SK-N-DZ (cell line): ENCODE results near the gene MAP3K9. TPM values are rescaled to one million over a fixed set of nuclear protein-coding genes. Genes with fewer than 3 reads are reported as not detected.
"Not testable (repeated sequence)": the region's sequence is repeated elsewhere in the genome, so short reads cannot be mapped to it uniquely, and the experiment has no call there.

ENCODE experiments used
- DNase-seq: peaks from one replicate; pipeline ENCODE4 v3.0.0-alpha.2; 2015; ENCODE audit warnings: low spot score
- polyA plus RNA-seq, 2 experiments: library from polyadenylated mRNA; depleted of rRNA; stranded (reverse); fragments of >200 nt; gene quantifications; 2 replicates each; pipeline ENCODE4 v1.2.3, GENCODE V29; 2014

MAP3K9 gene
- polyA plus RNA-seq (2014; cell fraction: cytosol; rRNA removed) = 2.8 and 3.1 TPM in 2 replicates
- polyA plus RNA-seq (2014; cell fraction: nucleus; rRNA removed) = 3.0 and 3.1 TPM in 2 replicates

GRCh38 chr14:70809225-70810219, at the start of gene MAP3K9:
TSS of gene MAP3K9 (minus strand) at chr14:70809513. CDS start at chr14:70809171, 342 bp downstream.
- DNase-seq = peak; percentile 97

DNA sequence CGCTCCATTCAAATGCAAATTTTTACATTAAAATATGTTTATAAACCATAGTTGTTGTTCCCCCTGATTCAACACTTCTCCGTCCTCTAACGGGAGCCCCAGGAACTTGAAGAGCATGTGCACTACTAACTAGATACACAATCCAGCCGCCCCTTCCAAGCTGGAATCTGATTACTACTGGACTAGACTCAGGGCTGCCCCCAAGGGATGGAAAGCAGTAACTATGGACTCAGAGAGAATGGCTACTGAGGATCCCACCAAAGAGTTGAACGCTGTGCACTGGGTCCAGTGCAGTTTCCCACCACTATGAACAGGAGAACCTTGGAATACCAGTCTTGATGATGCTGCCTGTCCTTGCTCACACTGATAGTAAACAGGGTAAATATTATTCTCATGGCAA, 49.3 kb upstream of the MAP3K9 start:
- no peak for DNase-seq

- no peak for DNase-seq
Observed at GRCh38 chr14:70857496-70857890, 48.2 kb upstream of the MAP3K9 start.

DNA sequence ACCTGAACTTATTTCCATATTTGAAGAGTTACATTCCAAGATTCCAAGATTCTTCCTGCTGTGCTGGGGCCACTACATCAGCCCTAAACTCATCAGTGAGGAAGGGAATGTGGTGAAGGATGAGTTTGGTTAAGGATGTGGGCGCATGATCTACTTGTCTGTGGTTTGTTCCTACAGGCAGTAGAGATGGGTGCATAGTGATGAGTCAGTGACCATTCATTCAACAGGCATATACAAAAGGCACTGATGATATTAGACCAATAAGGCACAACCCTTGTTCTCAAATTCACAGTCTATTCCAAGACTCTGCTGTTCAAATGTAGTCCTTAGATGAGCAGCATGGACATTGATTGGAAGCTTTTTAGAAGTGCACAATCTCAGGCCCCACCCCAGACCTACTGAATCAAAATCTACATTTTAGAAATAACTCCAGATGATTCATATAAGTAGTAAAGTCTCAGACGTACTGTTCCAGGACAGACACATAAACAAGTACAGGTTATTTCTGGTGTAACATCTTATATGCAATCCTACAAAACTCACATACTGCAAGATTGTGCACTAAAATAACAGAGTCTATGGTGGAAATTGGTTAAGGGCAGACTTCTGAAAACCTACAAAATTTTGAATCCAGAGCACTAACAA, 47.7 kb upstream of the MAP3K9 start:
- DNase-seq = no peak

DNA sequence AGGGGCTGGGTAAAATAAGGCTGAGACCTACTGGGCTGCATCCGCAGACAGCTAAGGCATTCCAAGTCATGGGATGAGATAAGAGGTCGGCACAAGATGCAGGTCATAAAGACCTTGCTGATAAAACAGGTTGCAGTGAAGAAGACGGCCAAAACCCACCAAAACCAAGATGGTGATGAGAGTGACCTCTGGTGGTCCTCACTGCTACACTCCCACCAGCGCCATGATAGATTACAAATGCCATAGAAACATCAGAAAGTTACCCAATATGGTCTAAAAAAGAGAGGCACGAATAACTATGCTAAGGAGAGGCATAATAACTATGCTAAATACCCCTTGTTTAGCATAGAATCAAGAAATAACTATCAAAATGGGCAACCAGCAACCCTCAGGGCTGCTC, 46.2 kb upstream of the MAP3K9 start:
- DNase-seq = no peak

- not testable (repeated sequence) for DNase-seq
Observed at GRCh38 chr14:70853658-70854057, 44.3 kb upstream of the MAP3K9 start.

DNA sequence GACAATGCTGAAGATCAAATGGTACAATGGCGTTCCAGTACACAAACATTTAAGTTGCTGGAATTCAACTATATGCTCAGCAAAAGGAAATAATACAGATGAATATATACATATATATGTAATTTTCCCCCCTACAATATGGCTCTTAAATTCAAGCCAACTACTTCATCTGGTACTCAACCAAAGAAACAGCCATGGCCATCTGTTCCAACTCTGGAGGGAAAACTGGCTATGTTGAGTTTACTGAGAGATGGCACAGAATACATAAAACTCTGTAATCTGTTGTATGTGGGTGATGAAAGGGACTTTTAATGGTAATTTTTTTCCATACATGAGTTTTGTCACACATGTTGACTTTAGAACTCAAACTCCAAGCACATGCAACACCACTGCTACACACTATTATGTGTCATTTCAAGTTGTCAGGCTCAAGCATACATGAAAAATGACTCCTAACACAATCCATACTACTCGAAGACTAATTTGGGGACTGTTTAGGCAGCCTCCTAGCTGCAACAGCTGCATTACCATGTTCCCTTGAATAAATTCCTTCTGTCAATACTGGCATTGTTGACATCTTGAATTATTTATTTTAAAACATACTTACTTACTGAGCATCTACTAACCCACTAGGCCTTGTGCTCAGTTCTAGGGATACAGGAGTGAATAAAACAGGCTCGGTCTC, 38.2 kb upstream of the MAP3K9 start:
- no peak for DNase-seq

GRCh38 chr14:70845601-70846000, 36.3 kb upstream of the MAP3K9 start:
- no peak for DNase-seq

DNA sequence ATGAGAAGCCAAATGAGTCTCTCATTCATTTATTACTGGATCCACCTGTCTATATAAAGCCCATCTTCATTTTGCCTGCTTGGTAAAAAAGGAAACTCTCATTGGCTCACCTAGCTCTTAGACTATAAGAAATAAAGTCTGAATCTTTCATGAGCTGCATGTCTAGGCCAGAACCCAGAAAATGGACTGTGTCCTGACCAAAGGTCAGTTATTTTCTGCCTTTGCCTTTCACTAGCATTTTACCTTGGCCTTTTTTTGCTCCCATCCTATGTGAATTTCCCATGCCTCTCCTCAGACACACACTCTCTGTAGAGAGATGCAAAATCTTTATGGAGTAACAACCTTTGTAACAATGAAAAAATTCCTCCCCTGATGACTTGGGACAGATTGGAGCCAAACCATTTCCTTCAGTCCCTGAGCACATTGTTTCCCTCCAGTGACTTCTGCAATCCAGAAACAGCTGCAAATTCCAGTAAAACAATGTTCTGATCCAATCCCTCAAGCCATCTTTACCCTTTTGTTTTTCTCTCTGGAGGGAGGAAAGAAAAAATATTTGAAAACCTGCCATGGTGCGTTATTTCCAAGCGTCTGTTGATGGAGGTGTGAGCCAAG, 33.6 kb upstream of the MAP3K9 start:
- no peak for DNase-seq

DNA sequence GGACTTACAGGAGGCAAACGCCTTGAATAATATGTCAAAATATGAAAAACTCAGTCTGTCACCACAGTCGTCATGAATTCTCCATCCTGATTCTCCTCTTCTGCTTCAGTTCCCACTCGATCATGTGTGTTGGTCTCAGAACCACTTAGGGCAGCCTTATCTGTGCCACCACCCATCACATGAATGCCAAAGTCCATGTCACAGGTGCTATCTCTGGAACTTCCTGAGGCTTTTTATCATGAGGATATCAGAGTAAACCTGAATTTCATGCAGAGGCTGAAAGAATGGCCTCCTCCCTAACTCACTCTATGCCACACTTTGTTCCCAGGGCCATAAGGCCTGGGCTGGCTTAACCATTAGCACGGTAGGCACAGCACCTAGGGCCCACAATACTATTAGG, 28.8 kb upstream of the MAP3K9 start:
- no peak for DNase-seq

DNA sequence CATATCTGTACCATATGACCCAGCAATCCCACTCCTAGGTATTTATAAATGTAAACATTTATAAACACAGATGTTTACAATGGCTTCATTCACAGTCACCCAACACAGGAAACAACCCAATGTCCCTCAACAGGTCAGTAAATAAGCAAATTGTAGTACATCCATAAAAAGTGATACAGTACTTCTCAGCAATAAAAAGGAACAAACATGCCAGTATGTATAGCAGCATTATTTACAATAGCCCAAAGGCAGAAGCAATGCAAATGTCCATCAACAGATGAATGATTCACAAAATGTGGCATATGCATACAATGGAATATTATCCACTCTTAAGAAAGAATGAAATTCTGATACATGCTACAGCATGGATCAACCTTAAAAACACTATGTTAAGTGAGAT, 27.6 kb upstream of the MAP3K9 start:
- no peak for DNase-seq

- no peak for DNase-seq
Observed at GRCh38 chr14:70833884-70834283, 24.6 kb upstream of the MAP3K9 start.

DNA sequence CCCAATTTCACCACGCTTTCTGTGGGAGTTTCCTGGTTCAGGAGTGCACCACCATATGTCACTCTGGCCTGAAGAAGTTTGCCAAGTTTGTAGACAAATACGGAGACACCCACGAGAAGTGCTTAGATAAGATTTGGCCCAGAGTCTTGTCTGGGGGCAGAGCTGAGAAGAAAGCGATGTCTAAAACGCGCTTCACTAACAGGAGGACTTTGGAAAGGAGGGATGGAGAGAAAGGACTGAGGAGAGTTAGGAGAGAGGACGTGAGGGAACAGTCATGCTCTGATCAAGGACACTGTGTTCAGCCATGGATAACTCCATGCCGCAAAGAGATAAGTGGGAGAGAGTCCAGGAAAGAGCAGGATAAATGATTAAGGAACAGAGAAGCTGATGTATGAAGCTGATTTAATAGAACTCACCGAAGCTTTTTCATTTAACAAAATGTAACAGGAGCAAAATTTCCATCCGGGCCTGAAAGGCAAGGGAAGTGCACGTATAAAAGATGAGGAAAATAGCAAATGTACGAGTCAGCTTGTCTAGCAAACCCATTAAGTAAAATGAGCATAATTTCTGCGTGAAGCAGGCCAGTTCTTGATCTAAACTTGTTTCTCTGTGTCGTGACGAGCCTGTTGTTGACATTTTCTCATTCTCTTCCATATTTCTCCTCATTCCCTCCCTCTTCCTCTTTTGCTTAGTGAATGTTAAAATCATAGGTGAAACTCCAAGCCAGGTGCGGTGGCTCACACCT, 23.4 kb upstream of the MAP3K9 start:
- no peak for DNase-seq

- no peak for DNase-seq
Observed at GRCh38 chr14:70830998-70831781, 21.9 kb upstream of the MAP3K9 start.

DNA sequence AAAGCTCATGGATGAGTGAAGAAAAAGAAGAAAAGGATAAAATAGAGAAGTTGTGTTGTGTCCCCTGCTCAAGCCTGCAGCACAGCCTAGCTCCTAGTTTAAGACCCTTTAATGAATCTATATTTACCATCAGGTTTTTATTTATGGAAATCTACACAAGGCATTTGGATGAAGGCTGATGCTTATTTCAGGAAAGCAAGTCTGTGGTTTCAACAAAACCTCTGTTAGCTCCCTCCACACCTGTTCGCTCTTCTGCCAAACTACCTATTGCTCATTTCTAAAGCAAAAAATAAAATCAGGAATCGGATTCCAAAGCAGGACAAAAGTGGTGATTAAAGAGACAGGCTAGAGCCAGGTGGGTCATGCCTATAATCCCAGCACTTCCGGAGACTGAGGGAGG, 18.9 kb upstream of the MAP3K9 start:
- no peak for DNase-seq

DNA sequence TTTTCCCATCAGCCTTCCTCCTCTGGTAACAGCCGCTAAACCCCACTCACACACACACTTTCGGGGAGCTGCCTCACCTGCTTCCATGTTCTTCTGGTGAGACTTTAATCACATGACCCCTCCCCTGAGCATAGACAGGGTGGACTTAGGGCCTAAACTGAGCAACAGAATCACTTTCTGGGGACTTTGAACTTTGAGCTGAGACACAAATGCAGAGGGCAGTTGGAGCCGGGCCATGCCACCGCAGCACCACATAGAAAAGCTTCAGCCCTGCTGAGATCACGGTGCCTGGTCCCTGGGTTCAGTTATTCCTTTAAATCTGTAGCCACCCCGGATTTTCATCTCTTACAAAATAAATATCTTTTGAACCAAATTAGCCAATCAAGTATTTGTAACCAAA, 18.4 kb upstream of the MAP3K9 start:
- no peak for DNase-seq

GRCh38 chr14:70827347-70827746, 18.0 kb upstream of the MAP3K9 start:
- DNase-seq = peak; percentile 42

DNA sequence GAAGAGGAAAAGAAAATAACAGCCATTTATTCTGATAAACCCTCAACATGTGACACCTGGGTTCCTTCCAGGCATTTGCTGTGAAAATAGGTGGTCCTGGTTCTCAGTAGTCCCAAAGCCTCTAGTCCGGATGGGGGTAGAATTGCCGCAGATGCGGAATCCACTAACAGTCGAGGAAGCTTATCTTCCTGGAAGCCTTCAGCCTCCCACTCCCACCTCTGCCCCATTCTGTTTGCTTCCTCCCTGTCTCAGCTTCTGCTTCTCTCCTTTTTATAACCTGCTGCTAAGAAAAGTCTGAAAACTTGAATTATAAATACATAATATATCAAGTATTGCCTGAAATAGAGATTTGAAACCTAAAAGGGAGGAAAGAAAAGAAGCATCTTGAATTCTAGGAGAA, 14.0 kb upstream of the MAP3K9 start:
- DNase-seq = no peak

DNA sequence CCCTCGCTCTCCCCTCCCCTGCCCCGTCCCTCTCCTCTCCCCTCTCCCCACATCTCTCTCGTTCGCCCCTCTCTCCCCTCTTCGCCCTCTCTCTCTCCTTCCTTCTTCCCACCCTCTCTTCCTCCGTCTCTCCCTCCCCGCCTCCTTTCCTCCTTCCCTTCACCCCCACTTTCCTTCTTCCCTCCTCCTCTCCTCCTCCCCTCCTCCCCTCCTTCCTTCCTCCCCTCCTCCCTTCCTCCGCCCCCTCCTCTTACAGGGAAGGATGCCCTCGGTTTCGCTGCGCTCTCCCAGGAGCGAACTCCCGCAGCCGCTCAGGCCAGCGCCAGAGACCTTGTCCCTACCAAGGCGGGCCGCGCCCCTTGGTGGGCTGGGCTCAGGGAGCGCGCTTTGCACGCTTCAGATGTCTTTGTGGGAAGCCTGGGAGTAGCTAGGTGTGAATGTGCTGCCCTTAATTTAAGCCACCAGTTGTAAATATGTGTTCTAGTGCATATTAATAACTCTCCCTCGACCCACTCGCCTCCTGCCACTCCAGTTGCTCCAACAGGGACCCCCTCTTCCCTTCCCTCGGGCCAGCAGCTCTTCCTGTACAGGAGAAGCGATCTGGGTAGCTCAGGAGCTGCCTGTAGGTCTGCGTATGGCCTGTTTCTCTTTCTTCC, 13.3 kb upstream of the MAP3K9 start:
- DNase-seq = peak; percentile 74
